IMR-90 (cell line): ENCODE data around the gene SRBD1.

Source experiments
- CEBPB ChIP-seq: IDR thresholded peaks from 2 replicates; pipeline ENCODE4 v1.6.1; 2012; ENCODE audit warnings: low read depth, low read length, improper control_type of control experiment
- CTCF ChIP-seq: conservative IDR thresholded peaks from 2 replicates; pipeline ENCODE4 v1.5.1; 2012; ENCODE audit warnings: mild to moderate bottlenecking, low read depth, low read length, improper control_type of control experiment
- MXI1 ChIP-seq: IDR thresholded peaks from 2 replicates; pipeline ENCODE4 v1.6.1; 2012; ENCODE audit warnings: low read depth, mild to moderate bottlenecking, low read length, moderate library complexity, borderline replicate concordance
- NFE2L2 ChIP-seq: fragments of 150-350 bp; IDR thresholded peaks from 2 replicates; pipeline ENCODE4 v1.6.1; 2016; ENCODE audit warnings: low read depth, mild to moderate bottlenecking, low read length
- POLR2A ChIP-seq: IDR thresholded peaks from 2 replicates; pipeline ENCODE4 v1.6.1; 2012; ENCODE audit warnings: mild to moderate bottlenecking, low read depth, low read length
- RAD21 ChIP-seq: IDR thresholded peaks from 2 replicates; pipeline ENCODE4 v1.6.1; 2012; ENCODE audit warnings: low read length, improper control_type of control experiment
- RCOR1 ChIP-seq: IDR thresholded peaks from 2 replicates; pipeline ENCODE4 v1.6.1; 2012; ENCODE audit warnings: mild to moderate bottlenecking, low read length, improper control_type of control experiment; ENCODE audit not compliant: insufficient replicate concordance
- SMC3 ChIP-seq: fragments of 150-350 bp; IDR thresholded peaks from 2 replicates; pipeline ENCODE4 v1.6.1; 2016; ENCODE audit warnings: low read depth, mild to moderate bottlenecking, antibody characterized with exemption, low read length, moderate library complexity

- TF ChIP-seq POLR2A (no peak), CTCF (no peak), SMC3 (no peak), RCOR1 (no peak), NFE2L2 (no peak), CEBPB (no peak), MXI1 (no peak), RAD21 (no peak)
These were observed 113.7 kb downstream of the SRBD1 start for GRCh38 chr2:45497355-45497754.
